Measurements from ENCODE around the gene NRXN3.
"Not testable (repeated sequence)": the region's sequence is repeated elsewhere in the genome, so short reads cannot be mapped to it uniquely, and the experiment has no call there.

Gene NRXN3

DNA sequence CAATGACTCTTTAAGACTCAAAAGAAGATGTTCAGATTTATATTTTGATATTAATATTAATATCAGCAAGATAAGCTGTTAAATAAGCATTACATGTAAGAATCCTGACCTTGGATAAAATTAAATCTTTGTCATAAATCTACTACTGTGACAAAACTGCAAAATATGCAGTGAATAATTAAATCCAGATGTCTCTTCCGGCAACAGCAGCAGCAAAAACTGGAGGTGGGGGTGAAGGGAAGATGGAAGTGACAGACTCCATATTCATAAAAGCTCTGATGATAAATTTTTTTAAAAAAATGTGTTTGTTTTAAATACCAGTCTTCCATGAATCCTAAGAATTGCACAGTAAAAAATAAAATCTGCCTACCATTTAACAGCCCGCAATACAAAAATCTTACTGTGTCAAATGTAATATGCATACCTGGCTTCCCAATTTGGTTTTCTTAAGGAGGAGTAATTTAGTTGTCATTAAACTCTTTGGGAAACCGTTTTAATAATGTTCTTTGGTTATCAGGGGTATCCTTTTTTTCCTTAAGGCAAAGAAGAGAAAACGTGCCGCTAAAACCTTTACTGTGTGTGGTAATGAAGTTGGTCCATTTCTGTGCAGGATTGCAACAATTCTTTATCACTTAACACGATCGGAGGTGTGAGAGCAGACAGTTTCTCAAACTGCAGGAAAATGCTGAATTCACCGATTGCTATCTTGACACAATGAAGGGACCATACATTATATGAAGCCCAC is 1562.9 kb downstream of the NRXN3 start:
- no peak for DNase-seq (ENCODE audit: low spot score)

DNA sequence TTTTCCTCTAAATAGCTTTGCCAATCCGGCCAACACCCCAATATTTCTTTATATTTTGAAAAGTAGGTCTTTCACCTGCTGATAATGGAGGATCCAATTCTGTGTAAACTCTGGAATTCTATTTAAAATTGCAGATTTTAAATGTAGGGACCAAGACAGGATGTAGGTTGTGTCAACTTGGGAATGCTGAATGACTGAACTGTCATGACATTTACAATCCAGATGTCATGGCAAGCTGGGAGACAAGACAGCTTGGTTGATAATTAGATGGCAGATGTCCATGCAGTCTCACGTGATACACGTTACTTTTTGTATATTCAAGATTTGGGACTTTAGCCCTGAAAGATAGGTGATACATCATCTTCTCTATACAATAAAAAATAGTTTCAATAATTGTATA is 1564.0 kb downstream of the NRXN3 start:
- no peak for DNase-seq (ENCODE audit: low spot score)

DNA sequence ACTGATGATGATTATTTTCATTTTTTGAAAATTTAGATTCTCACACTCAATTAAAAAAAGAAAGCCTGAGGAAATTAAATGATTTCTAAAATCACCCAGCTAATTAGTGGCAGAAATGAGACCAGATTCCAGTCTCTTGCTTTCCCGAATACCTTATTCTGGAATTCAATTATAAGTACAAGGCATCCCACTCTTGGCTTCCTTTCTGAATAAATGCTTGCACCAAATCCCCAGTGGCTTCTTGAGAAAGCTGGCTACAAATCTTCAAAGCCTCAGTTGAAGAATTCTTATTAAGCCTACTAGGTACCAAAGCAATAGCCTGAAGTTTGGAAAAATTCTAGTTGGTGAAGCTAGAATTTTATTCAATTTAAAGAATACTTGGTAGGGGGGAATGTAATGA is 1564.5 kb downstream of the NRXN3 start:
- DNase-seq (ENCODE audit: low spot score) = no peak

DNA sequence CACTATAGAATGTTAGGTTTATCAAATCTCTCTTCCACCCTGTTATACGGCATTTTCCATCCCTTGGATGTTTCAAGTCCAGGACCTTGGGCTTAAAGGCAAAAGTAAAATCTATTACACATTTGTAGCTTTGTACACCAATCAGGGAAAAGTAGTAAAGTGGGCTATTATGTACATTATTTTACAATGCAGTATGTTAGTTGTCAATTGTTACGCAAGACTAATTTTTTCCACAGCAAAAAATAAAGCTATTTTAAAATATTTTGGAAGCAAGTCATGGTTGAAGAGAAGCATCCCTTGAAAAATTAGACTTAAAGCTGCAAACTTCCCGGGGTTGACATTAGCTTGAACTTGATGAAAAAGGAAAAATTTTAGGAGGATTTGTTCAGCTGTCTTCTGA is 1564.9 kb downstream of the NRXN3 start:
- no peak for DNase-seq (ENCODE audit: low spot score)

DNA sequence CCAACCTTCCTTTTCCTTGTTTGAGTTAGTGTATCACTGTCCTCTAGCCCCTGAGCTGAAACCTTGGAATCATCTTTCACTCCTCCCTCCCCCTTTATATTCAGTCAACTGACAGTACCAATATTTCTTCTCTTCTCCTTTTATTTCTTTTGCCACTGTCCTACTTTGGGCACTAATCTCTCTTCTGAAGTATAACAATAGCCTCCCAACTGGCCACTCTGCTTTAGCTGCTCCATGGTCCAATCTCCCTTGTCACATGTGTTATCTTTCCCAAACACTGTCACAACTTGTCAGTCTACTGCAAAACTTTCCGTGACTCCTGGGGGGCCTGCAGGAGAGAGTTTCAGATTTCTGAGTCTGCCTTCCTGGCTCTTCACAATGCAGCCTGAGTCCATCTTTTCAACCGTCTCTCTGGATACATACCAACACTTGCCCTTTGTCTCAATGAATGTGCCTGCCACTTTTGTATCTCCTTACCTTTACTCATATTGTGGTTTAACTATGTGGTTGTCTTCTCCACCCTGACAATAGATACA is 1570.0 kb downstream of the NRXN3 start:
- no peak for DNase-seq (ENCODE audit: low spot score)

DNA sequence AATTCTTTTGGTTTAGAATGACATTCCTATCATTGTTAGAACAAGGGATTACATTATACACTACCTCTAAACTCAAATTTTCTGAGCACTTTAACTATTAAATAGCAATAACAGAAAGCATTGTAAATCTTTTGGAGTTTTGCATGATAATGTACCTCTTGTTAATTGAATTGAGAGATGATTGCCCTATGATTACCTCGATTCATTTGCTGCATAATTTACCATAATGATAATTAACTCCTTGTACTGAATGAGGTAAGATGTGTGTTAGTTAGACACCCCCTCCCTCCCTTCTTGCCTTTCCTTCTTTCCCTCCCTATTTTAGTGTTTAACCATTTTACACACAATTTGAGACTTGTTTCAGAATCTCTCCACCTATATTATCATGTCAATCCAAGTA is 1572.0 kb downstream of the NRXN3 start:
- no peak for DNase-seq (ENCODE audit: low spot score)

DNA sequence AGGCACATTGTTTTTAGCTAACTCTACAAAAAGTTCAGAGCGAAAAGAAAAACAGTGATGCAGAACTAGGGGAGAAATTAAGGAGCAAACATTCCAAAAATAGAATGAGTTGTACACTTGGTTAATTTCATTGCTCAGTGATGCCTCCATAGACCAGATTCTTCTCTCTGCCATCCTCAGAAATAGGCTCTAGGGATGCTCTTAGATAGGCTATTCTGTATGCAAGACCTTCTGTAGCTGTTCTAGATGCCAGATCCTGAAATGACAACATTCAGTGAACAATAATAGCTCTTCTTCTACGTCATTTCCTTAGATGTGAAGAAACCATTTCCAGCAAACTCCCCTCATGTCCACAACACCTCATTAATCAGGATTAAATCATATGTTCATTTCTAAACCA is 1574.9 kb downstream of the NRXN3 start:
- no peak for DNase-seq (ENCODE audit: low spot score)

DNA sequence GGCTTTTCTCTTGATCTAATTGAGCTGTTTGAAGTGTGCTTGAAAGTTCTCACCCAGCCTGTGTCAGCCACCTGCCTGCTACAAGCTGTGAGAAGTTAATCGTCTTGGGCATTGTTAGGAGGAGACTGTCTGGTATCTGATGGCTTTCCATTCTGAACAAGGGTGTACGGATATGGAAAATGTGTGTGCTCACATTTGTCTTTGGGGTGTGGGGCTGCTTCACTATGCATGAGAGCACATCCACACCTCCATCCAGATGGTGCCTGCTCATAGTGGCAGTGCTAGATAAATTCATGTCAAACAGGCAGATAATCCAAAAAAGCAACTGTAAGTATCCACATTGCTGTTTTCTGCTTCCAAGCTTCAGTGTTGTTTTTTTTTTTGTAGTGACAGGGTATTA is 1578.9 kb downstream of the NRXN3 start:
- DNase-seq (ENCODE audit: low spot score) = no peak

DNA sequence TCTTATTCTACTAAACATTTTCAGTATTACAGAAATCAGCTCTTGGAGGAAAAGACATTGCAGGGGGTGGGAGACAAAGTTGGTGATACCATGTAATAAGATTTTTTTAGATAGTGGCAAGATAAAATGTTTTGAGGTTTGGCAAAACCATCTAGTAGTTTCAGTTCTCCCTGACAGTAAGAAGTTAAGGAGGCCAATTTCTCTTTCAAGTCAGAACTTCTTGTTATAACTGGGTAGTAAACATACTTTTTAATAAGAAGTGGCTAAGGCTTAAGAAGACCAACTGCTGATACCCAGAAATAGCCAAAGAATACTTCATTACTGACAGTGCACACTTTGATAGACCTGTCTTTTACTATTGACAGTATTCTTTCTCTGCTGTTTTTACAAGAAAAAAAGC is 1588.8 kb downstream of the NRXN3 start:
- DNase-seq (ENCODE audit: low spot score) = no peak

DNA sequence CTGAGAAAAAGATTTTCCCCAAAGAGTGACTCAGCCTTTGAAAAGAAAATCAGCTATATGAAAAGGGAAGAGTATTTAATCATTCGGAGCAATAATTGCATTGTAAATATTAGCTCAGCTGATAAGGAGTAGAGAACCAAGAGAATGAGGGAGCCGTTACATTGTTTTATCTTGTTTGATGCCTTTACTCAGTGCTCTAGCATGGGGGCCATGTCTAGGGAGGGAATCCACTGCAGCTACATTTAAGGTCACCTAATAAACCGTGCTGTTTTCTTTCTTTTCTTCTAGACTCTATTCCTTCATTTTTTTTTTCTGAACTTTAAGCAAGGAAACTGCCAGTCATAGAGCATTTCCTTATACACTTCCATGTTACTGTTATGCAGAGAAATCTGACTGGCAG is 1594.2 kb downstream of the NRXN3 start:
- no peak for DNase-seq (ENCODE audit: low spot score)

DNA sequence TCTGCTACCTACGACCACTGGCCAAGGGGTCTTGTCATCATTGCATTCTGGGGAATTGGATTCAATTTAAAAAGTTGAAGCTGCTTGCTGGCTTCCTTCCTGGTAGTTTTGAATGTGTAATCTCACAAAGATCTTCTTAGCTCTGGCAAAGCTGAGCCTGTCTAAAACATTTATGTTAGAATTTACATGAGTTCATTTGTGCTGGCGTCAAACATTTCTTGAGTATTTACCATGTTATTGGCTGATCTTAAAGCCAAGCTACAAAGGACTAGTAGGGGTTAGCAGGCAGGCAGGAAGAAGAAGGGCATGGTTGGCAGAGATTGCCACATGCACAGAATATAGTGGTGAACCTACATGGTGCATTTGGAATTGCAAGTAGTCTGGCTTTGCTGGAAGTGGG is 1596.3 kb downstream of the NRXN3 start:
- no peak for DNase-seq (ENCODE audit: low spot score)

DNA sequence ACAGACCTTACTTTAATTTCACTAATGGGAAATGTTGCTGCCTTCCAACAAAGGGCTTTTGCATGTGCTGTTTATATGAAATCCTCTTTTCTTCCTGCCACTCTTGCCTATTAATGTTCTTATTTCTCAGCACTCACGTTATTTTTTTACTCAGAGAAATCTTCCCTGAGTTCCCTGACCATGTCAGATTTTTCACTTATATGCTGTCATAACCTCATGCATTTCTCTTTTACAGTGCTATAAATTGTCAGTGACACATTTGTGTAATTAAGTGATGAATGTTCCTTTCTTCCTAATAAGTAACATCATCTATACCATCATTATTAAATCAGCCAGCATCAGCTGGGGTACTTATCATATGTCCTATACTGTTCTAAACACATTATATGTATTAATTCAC is 1597.1 kb downstream of the NRXN3 start:
- DNase-seq (ENCODE audit: low spot score) = no peak

DNA sequence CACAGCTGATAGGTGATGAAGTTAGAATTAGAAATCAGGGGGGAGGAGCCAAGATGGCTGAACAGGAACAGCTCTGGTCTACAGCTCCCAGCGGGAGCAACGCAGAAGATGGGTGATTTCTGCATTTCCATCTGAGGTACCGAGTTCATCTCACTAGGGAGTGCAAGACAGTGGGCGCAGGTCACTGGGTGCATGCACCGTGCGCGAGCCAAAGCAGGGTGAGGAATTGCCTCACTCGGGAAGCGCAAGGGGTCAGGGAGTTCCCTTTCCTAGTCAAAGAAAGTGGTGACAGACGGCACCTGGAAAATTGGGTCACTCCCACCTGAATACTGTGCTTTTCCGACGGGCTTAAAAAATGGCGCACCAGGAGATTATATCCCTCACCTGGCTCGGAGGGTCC is 1597.5 kb downstream of the NRXN3 start:
- DNase-seq (ENCODE audit: low spot score) = not testable (repeated sequence)

DNA sequence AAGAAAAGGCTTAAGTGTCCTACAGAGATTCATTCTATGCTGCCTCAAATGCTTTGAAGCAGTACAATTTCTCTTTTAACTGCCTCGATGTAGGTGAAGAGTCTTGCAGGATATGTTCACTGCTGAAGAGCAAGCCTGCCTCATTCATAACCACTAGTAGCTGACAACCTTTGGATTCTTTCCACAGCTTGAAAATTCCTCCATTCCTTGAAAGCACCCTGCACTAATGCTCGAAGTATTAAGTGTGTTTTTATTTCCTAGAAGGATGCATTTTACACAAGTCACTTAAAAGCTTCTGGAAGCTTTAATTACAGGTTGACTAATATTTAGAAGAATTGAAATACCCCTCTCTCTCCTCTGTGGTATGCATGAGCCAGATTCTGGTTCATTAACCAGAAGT is 1611.7 kb downstream of the NRXN3 start:
- no peak for DNase-seq (ENCODE audit: low spot score)

DNA sequence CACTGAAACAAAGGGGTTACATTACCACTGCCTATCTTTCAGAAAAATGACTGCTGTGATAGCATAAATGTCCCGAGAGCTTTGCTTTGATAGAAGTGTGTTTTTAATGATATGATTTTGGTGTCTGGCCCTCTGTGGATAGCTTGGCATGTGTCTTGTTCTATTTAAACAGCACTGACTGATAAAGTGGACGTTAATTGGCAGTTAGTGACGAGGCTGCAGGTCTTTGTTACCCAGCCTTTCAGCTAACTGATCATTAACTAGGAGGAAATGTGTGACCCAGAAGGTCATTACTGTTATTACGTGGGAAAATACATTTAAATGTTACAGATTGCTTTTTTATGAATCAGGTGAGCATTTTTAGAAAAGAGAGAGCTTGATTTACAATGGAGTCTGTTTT is 1612.9 kb downstream of the NRXN3 start:
- no peak for DNase-seq (ENCODE audit: low spot score)

DNA sequence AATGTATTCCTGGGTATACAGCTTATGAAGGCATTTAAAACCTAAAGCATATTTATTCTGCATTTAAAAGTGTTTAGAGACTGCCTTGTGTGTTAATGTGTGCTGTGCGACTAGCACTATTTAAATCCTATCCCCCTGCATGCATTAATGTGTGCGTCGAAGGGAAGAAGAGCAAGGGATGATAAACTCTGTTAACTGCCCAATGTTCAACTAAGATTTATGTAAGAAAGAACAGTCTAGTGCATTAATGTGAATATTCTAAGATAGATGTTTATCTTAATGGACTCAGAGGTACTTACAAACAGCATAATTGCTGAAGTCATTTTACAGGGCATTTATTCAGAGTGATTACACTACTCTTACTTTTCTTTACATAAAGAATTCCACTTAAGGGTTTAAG is 1616.3 kb downstream of the NRXN3 start:
- no peak for DNase-seq (ENCODE audit: low spot score)

DNA sequence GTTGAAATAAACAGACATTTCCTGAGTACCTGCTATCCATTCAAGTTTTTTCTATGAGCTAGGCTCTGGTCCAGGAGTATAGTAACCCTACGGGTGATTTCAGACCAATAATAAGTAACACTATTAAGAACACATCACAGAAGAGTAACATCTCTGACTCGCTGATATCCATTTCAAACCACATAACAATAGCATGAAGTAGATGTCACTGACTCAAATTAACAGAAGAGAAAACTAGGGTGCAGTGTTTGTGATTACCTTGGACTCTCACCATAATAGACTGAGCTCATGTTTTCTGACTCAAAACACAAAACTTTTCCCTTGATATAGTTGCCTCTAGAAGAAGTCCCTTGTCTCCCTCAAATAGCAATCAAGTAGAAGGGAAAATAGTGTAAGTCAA is 1618.2 kb downstream of the NRXN3 start:
- DNase-seq (ENCODE audit: low spot score) = no peak

DNA sequence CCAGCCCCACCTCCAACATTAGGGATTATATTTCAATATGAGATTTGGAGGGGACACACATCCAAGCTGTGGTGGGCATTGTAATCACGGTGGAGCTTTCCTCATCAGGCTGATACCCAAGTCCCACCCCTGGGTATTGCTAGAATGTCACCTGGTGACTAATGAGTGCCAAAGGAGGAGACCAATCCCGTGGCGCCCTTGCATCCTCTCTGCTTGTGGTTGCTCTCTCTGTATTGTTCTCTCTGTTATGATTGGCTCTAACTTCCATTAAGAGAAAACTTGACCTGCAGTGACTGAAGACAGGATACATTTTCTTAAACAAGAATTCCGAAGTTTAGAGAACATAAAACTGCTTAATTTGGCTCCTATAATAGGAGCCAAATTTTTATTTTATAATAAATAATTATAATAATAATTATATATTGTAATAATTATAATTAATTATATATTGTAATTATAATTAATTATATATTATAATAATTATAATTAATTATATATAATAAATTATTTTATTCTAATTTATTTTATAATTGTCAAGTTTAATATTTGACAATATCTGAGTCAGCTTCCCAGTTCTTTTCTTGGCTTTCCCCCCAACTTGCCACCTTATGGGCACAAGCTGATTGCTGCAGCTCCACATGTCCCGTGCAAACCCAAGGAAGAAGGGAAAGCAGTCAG is 1621.0 kb downstream of the NRXN3 start:
- DNase-seq (ENCODE audit: low spot score) = no peak

DNA sequence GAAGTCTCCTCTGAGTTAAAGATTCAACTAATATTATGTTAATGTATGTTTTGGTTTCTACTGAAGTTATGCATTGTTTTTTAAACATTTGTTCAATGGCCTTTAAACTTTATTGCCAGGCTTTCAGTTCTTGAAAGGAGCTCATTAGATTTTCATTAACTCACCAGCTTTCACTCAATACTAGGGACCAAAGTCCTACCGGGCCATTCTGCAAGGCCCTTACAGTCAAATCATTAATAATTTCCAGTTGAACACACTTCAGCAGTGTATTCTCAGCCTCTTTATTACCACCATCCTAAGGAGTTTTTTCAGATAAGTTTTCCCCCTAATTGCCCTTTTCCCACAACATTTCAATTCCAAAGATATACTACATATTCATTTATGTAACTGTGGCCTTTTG is 1631.9 kb downstream of the NRXN3 start:
- DNase-seq (ENCODE audit: low spot score) = no peak

DNA sequence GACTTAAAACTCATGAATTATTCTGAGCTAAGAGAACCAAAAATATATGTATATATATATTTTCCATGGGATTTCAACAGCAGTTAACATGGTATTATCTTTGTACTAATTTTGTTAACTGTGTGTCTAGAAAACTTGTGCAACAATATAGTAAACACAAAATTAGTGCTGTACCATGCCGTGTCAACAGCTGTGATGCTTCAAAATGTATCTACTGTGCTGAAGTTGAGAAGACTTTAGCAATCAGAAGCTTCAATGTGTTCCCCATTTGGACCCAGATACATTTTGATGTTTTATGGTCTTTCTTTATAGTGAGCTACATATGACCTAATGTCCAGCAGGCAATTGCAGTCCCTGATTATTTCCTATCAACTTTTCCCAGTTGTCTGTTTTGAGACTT is 1635.5 kb downstream of the NRXN3 start:
- DNase-seq (ENCODE audit: low spot score) = no peak

DNA sequence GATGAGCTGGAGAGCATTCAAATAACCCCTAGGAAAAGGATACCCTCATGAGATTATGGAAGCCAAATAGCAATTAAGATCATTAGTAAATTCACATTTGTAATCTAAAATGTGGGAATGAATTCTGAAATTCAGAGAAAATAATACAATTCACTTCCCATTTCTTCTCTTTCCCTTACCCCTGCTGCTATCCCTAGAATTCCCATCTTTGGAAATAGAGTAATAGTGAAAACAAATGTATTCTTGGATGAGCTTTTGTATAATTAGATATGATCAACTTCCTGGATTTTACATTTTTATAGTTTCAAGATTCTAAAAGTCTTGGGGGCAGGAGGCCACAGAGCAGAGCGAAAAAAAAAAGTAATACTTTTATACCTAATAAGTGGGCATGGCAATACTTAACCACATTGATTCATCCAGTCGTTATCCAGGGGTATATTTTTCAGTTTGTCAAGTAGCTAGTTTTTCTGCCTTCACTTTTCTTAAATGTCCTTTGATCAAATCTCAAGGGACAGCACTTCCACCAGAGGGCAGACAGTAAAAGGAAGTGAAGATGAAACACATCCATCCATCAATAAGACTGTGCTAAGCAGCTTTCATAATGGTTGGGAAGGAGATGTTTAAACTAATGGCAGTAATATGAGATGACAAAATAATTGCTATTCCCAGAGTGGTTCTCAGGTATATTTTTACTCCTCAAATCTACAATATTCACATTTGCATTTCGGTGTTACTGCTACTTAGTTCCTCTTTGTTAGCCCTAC is 1639.9 kb downstream of the NRXN3 start:
- DNase-seq (ENCODE audit: low spot score) = no peak

DNA sequence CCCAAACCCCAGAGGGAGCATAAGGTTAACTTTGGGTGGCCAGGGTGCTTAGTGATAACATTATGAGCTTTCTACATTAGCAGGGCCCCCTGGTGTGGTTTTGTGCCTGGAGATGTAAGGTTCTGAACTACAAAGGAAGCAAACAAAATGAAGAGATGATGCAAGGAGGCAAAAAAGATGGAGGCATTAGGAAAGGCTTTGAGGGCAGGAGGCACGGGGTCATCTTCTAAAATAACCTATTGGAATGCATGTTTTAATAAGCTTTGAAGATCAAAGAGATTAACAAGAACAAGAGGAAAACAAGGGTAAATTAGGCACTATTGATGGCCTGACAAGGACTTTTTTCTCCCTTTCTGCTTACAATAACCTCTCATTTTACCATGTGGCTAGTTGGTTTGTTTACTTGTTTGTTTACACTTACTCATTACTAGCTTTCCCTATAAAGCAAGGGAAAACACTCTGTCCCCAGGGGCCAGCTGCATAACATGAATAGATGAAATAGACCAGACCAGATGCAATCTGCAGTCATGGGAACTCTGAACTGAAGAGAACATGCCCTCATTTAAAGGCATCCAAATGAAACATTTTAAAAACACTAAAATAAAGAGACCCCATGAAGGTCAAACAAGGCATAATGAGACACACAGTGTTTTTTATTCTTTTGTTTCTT is 1650.8 kb downstream of the NRXN3 start:
- no peak for DNase-seq (ENCODE audit: low spot score)
